H1 (cell line): ENCODE results near the gene CLEC16A. TPM values are rescaled to one million over a fixed set of nuclear protein-coding genes. Genes with fewer than 3 reads are reported as not detected.

ENCODE experiments used
- ASH2L ChIP-seq: fragments of 200-600, 300-600 bp; sonication (generic); IDR thresholded peaks from one replicate; pipeline ENCODE4 v1.7.1; 2017; ENCODE audit warnings: low read length
- ATF3 ChIP-seq: IDR thresholded peaks from 2 replicates; pipeline ENCODE4 v1.6.1; 2011; ENCODE audit warnings: low read depth, mild to moderate bottlenecking, low read length; ENCODE audit not compliant: insufficient read depth
- CBX5 ChIP-seq: fragments of 300-800, 300-1000 bp; sonication (generic); IDR thresholded peaks from 2 replicates; pipeline ENCODE4 v1.7.1; 2016; ENCODE audit warnings: antibody characterized with exemption, low read length, low read depth
- CTBP2 ChIP-seq: IDR thresholded peaks from 2 replicates; pipeline ENCODE4 v1.7.0; 2011; ENCODE audit warnings: borderline replicate concordance, mild to moderate bottlenecking, moderate library complexity, mixed read lengths, low read length; ENCODE audit not compliant: insufficient read depth, insufficient read length
- E2F6 ChIP-seq: IDR thresholded peaks from 2 replicates; pipeline ENCODE4 v1.6.1; 2012; ENCODE audit warnings: inconsistent platforms
- EZH2 ChIP-seq: fragments of 200-600 bp; sonication (generic); IDR thresholded peaks from 2 replicates; pipeline ENCODE4 v1.7.1; 2012; ENCODE audit warnings: low read depth, mild to moderate bottlenecking, moderate library complexity, low read length, inconsistent platforms; ENCODE audit not compliant: severe bottlenecking
- GTF2F1 ChIP-seq: IDR thresholded peaks from 2 replicates; pipeline ENCODE4 v1.6.1; 2012; ENCODE audit warnings: low read depth, low read length, improper control_type of control experiment, borderline replicate concordance
- HDAC2 ChIP-seq, 2 experiments: fragments of 300-600 bp in 1 of 2; sonication (generic) in 1 of 2; IDR thresholded peaks; 2 replicates each; pipeline ENCODE4 v1.6.1; 2011 to 2012; ENCODE audit warnings: low read depth in 2 of 2, low read length in 2 of 2, mild to moderate bottlenecking in 2 of 2, moderate library complexity in 2 of 2, borderline replicate concordance in 1 of 2, inconsistent platforms in 1 of 2
- JUN ChIP-seq: IDR thresholded peaks from 2 replicates; pipeline ENCODE4 v1.6.1; 2011; ENCODE audit warnings: low read depth, mild to moderate bottlenecking, improper control_type of control experiment, low read length
- JUND ChIP-seq: IDR thresholded peaks from 2 replicates; pipeline ENCODE4 v1.6.1; 2011; ENCODE audit warnings: mild to moderate bottlenecking, improper control_type of control experiment, low read length
- NRF1 ChIP-seq: IDR thresholded peaks from 2 replicates; pipeline ENCODE4 v1.6.1; 2011; ENCODE audit warnings: mild to moderate bottlenecking, low read depth, low read length, improper control_type of control experiment
- PHF8 ChIP-seq: fragments of 200-600 bp; sonication (generic); conservative IDR thresholded peaks from 2 replicates; pipeline ENCODE4 v1.7.1; 2012; ENCODE audit warnings: low read depth, mild to moderate bottlenecking, inconsistent platforms, low read length, moderate library complexity
- POLR2A ChIP-seq, 2 experiments: IDR thresholded peaks; 1 replicate in 1 of 2; 2 replicates in 1 of 2; pipeline ENCODE4 v1.6.1; 2011; ENCODE audit warnings: low read depth in 2 of 2, low read length in 2 of 2, mild to moderate bottlenecking in 2 of 2; ENCODE audit errors: control extremely low read depth in 1 of 2
- POLR2AphosphoS5 ChIP-seq: IDR thresholded peaks from 2 replicates; pipeline ENCODE4 v1.6.1; 2011; ENCODE audit warnings: low read depth, low read length
- POU5F1 ChIP-seq: IDR thresholded peaks from 2 replicates; pipeline ENCODE4 v1.6.1; 2011; ENCODE audit warnings: low read depth, mild to moderate bottlenecking, low read length, moderate library complexity
- RBBP5 ChIP-seq: IDR thresholded peaks from 2 replicates; pipeline ENCODE4 v1.7.1; 2012; ENCODE audit warnings: low read depth, mild to moderate bottlenecking, inconsistent platforms, low read length, moderate library complexity, borderline replicate concordance
- RNF2 ChIP-seq: fragments of 200-900, 300-1000 bp; sonication (generic); IDR thresholded peaks from 2 replicates; pipeline ENCODE4 v1.7.1; 2016; ENCODE audit warnings: borderline replicate concordance, low read depth, mild to moderate bottlenecking, antibody characterized with exemption, low read length; ENCODE audit not compliant: poor library complexity, severe bottlenecking; ENCODE audit errors: missing control alignments
- SAP30 ChIP-seq: fragments of 300-600 bp; sonication (generic); IDR thresholded peaks from 2 replicates; pipeline ENCODE4 v1.7.1; 2012; ENCODE audit warnings: low read length, moderate library complexity, mild to moderate bottlenecking, inconsistent platforms; ENCODE audit not compliant: insufficient read depth, insufficient replicate concordance
- SP4 ChIP-seq: IDR thresholded peaks from 2 replicates; pipeline ENCODE4 v1.6.1; 2012; ENCODE audit warnings: low read length, inconsistent platforms
- SUZ12 ChIP-seq: fragments of 200-600 bp; sonication (generic); IDR thresholded peaks from 2 replicates; pipeline ENCODE4 v1.6.1; 2012; ENCODE audit warnings: mild to moderate bottlenecking, inconsistent platforms, low read length, moderate library complexity, mixed read lengths
- TBP ChIP-seq: IDR thresholded peaks from 2 replicates; pipeline ENCODE4 v1.6.1; 2011; ENCODE audit warnings: low read depth, low read length, improper control_type of control experiment
- TEAD4 ChIP-seq: IDR thresholded peaks from 2 replicates; pipeline ENCODE4 v1.6.1; 2012; ENCODE audit warnings: low read depth, low read length, inconsistent platforms, mixed read lengths
- polyA plus RNA-seq, 7 experiments: library from polyadenylated mRNA; depleted of rRNA in 3 of 7; stranded (reverse) in 5 of 7; unstranded in 2 of 7; fragments of >200 nt in 5 of 7; fragments of 200-250 nt in 2 of 7; gene quantifications; 1 replicate in 5 of 7; 2 replicates in 1 of 7; 4 replicates in 1 of 7; pipeline versions ENCODE4 v1.2.1 to v1.2.3, GENCODE V29; 2011 to 2013; ENCODE audit warnings: missing spikeins in 2 of 7, mixed read lengths in 2 of 7
- total RNA-seq: library from RNA; stranded (reverse); fragmentation: NEBNext Ultra II Directional; extraction: Animal tissue kit (Norgen Biotek cat#: 25700); gene quantifications from 2 replicates; pipeline ENCODE4 v1.2.1, GENCODE V29; 2021

Gene CLEC16A
- total and polyA plus RNA-seq, 2 of the 8 experiments (the other 6 are each of a cell fraction or from before 2014, with no cell fraction given) = 7.6 to 19.3 TPM

- no peak for TF ChIP-seq CBX5
- TF ChIP-seq JUND = no peak
- TF ChIP-seq CTBP2 = peak; percentile 30
- TF ChIP-seq EZH2 = no peak
- TF ChIP-seq SUZ12 = no peak
- TF ChIP-seq SAP30 = no peak
- TF ChIP-seq ASH2L = peak; percentile 39
- TF ChIP-seq POU5F1 = no peak
- TF ChIP-seq NRF1 = no peak
- no peak for TF ChIP-seq POLR2AphosphoS5
- TF ChIP-seq ATF3 = peak; percentile 97
- TF ChIP-seq PHF8 = peak; percentile 24; the same call in 1 of the 2 replicates
- no peak for TF ChIP-seq POLR2A (IDR thresholded peaks at IDR 0.05; ENCODE audit: control extremely low read depth in 1 of 2, low read depth in 2 of 2, low read length in 2 of 2)
- TF ChIP-seq RBBP5 = no peak
- no peak for TF ChIP-seq GTF2F1
- no peak for TF ChIP-seq JUN
- no peak for TF ChIP-seq TEAD4
- no peak for TF ChIP-seq E2F6
- peak; percentile 44; the same call in 1 of the 2 replicates for TF ChIP-seq TBP
- TF ChIP-seq SP4 = 0 out of 2 replicates have a peak, but pooled peaks have one; percentile 49
- no peak for TF ChIP-seq HDAC2 (IDR thresholded peaks at IDR 0.05; ENCODE audit: borderline replicate concordance in 1 of 2, low read depth in 2 of 2, low read length in 2 of 2)
- no peak for TF ChIP-seq RNF2
Observed at GRCh38 chr16:10944249-10945064, at the start of gene CLEC16A (continued).
